GM18868 (cell line): ENCODE measurements around the gene HOXC4.

ENCODE experiments used
- ATAC-seq: cut with Tn5 transposase; IDR thresholded peaks from one replicate; pipeline ENCODE4 v1.9.1; 2021; ENCODE audit warnings: mild to moderate bottlenecking, moderate library complexity; ENCODE audit not compliant: unreplicated experiment

Gene HOXC4

DNA sequence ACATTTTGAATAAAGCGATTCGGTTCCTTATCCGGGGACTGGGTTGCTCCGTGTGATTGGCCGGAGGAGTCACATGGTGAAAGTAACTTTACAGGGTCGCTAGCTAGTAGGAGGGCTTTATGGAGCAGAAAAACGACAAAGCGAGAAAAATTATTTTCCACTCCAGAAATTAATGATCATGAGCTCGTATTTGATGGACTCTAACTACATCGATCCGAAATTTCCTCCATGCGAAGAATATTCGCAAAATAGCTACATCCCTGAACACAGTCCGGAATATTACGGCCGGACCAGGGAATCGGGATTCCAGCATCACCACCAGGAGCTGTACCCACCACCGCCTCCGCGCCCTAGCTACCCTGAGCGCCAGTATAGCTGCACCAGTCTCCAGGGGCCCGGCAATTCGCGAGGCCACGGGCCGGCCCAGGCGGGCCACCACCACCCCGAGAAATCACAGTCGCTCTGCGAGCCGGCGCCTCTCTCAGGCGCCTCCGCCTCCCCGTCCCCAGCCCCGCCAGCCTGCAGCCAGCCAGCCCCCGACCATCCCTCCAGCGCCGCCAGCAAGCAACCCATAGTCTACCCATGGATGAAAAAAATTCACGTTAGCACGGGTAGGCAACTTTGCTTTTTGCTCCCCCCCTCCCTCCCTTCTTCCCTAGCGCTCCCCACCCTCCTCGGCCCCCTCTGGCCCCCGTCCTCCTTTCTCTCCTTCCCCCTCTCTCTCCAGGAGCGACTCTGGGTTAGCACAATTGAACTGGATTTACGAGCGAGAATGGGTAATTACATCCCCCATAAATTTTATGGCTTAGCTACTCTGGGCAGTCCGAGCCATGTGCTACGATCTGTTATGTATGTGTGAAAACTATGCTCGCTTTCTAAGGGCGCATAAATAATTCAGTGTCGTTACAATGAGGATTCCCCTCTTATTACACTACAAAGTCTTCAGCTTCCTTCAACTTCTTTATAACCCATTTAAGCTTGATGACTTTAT, at the start of gene HOXC4:
HOXC4 (plus strand) TSS at position 85 of the 991 bp plus-strand sequence; CDS start at position 173, 88 bp downstream.
- ATAC-seq, result peak; percentile 42

DNA sequence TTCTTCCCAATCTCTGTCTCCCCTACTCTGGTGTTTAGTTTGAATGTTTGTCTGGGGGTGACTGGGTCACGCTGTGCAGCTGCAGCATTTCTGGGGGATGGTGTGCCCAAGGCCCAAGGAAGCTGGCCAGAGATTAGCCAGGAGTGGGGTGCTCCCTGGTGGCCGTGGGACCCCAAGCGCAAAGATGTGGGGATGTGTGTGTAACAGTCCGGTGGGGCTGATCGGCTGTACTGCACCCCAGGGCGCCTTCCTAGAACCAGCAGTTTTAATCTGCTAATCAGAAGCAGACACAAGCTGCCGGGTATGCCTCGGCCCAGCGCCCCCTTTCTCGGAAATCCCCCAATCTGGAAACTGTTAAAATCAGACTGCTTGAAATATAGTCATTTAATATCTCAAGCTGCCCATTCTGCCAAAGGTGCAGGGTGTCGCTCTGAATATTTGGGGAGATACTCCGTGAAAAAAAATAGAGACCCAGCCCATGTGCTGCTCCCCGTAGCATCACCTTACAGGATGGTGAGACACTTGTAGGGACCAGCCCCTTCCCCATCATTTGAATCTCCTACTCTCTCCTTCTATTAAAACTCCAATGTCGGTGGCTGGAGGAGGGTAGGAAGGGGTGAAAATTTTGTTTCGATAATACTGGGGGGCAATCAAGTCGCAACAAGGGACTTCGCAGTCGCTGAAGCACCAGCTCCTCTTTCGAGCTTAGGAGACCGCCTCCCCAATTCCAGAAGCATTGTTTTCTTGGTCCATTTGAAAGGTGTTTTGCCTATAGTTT, 49.4 kb upstream of the HOXC4 start:
- ATAC-seq, result no peak

DNA sequence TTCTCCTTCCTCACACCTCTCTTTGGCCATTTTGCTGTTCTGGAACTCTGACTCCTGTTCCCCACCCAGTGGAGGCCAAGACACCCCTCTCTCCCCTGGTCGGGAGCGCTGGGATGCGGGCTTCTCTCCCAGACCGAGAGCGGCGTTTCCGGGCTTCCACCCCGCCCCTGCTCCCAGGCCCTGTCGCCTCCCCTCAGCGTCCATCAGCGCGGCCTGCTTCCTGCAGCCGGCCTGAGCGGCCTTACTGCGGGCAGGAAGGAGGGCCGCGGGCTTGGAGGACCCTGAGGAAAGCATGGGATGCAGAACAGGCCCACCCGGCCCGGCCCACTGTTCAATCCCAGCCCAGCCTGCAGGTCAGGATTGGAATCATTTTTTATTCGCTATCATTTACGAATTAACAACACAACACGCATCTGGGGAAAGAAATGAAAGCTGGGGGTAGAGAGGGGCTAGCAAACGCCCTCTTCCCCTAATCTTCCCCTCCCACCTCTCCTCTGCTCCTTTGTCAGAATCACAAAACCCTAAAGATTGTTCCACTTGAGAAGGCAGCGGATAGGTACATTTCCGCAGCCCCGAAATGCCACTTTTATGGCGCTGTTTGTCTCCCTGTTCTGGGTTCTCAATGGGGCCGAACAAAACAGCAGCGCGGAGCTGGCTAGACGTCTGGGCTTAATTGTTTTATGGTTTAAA, 48.6 kb upstream of the HOXC4 start:
- ATAC-seq, result no peak

DNA sequence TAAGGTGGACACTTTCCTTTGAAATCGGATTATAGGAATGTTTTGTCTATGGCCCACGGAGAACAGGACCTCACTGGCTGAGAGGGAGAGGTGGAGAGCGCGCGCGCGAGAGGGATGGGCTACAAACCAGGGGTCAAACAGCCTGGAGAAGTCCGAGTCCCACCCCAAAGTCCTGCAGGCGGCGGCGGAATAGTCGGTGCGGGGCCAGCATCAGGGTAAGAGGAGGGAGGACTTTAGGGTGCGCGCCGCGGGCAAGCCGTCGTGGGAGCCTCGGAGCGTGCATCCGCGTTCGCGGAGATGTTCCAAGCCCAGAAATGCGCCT, 48.1 kb upstream of the HOXC4 start:
- ATAC-seq, result no peak

DNA sequence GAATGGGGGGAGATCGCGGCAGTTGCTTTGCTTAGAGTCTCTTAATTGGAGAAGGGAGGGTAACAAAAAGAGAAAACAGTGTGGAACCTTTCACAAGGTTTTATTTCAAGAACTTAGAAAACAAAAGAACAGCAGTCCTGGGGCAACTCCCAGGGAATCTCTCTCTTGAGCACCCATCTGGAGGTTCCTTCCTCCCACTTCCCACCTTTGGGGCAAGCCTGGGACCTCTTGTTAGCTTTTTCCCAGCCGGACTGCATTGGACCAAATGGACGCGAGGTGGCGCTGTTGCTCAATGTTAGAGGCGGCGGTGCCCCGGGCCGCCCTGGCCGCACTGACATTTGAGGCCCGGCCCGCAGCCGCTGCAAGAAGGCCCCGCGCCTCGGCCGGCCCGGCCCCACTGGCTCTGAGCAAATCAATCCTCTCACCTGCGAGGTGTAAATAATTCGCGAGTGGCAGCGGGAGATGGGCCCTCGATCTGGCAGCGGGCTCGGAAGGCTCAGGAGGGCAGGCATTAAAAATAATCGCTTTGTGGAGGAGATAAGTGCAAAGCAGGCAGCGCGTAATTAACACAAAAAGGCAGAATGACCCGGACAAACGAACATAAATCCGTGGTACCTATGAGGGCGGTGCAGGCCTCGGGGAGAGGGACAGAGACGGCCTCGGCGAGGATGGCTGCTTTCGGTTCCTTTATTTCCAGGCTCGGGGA, 47.6 kb upstream of the HOXC4 start:
- ATAC-seq, result peak; percentile 62

DNA sequence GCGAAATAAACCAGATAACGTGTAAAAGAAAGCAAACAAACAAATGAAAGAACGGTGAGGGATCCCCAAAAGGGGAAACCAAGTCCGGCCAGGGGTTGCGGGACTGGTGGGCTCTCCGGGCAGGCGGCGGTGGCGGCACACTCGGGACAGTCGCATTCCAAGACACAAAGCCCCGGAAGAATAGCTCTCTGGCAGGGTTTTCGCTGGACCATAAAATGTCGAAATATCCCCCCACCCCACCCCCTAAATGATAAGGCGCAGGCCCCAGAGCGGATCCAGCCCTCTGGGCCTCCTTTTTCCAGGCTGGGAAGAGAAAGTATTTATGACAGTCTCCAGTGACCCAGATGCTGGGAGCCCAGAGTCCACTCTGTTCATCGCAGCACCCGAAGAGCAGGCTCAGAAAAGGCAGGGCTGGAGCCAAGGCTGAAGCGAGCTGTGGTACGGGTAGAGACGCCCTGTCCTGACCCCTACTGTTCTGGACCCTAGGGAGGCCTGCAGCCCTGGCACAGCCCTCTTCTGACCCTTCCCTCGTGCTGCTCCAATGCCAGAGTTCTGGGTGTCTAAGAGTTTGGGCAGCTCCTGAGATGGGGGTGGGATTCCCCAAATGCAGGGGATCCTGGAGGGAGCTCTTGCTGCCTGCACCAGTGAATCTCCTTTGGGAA, 46.9 kb upstream of the HOXC4 start:
- no peak for ATAC-seq

DNA sequence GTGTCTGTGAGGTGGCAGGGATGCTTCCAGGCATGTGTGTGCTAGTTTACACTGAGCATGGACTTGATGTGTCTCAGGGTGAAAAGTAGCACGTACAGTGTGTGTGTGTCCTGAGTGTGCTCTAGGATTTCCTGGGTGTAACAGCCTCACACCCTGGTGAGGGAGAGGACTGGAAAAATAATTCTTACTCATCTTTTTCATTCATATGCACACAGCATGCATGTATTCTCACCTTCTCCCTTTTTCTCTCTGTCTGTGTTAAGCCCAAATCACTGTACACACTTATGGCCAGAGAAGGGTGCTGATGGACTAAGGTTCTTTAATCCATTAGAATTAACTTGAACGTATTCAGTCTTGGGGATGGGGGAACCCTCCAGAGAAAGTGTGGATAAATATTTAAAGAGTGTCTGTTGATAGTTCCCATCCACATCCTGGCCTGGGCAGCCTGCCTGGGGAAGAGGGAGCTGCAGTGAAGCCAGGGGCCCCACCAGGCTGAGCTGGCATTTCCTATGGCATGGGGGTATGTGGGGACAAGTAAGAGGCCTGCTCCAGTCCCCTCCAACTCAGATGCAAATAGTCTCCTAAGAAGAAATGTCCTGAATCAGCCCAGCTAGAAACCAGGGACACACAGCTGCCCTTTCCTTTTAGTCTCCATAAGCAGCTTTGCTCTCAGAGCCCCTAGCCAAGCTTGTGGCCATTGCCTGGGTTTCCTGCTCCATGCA, 45.9 kb upstream of the HOXC4 start:
- no peak for ATAC-seq

DNA sequence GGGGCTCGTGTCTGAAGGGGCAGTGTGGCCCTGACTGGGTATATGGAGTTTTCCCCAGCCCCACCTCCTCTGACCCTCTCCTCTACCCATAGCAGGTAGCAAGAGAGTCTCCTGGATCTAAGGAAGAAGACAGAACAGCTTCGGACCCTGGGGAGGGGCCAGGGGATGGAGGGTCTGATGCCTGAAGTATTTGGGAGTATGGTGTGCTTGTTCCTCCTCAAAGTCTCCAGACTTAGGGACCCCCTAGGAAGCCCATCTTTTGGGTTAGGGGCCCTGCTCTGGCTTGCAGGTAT, 45.4 kb upstream of the HOXC4 start:
- no peak for ATAC-seq

DNA sequence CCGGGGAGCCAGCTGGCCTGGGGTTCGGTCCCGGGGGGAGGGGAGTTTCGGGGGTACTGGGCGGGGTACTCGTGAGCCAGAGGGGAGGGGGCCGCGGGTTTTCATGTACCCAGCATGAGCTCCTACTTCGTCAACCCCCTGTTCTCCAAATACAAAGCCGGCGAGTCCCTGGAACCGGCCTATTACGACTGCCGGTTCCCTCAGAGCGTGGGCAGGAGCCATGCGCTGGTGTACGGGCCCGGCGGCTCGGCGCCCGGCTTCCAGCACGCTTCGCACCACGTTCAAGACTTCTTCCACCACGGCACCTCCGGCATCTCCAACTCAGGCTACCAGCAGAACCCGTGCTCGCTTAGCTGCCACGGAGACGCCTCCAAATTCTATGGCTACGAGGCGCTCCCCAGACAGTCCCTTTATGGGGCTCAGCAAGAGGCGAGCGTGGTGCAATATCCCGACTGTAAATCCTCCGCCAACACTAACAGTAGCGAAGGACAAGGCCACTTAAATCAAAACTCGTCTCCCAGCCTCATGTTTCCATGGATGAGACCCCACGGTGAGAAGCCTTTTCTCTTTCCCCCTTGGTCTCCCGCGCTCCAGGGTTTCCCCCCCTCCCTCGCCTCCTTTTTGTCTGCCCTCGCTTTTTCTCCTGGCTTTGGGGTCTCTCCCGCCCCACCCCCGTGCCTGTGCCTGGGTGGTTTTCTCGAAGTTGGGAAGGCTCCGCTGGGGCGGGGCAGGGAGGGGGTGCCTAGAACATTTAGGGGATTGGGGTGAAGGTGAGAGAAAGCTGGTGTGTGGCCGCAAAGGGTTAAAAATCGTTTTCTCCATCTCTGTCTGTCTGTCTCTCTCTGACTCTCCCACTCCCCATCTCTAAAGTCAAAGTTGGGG, 44.2 kb upstream of the HOXC4 start:
- no peak for ATAC-seq

DNA sequence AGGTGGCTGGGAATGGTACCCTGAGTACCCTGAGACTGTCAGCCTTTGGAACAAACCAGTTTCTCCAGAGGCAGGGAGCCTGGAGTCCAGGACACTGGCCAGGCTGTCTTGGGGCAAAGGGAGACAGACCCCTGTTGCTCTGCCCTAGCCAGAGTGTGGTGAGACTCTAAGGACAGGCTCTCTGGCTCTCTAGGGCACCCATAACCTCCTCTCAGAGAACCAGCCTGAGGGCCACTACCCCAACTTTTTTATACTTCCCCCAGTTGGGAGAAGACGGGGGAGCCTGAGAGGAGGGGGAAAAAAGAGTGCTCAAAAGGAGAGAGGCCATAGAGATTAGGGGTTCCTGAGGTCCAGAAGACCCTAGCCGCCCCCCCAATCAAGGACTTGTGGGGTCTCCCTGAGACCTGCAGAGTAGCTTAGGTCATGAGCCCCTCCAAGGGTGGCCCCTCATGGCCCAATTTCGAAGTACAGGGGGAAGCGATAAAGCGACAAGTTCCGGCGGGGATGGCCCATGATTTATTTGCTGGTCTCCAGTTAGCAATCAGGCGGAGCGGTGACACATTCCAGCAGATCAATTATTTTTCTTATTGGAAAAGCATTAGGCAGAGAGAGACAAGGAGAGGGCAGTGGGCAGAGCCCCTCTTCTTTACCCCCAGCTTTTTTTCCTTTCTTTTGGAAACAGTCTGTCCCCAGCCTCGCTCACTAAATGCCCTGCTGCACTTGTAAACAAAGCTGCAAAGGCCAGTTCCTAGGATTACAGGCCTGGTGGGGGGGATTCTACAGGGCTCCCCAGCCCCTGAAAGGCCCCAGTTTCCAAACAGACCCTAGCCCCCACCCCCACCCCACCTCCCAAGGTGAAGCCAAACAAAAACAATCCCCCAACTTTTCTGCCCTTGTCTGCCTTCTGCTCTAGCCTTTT, 43.3 kb upstream of the HOXC4 start:
- no peak for ATAC-seq

DNA sequence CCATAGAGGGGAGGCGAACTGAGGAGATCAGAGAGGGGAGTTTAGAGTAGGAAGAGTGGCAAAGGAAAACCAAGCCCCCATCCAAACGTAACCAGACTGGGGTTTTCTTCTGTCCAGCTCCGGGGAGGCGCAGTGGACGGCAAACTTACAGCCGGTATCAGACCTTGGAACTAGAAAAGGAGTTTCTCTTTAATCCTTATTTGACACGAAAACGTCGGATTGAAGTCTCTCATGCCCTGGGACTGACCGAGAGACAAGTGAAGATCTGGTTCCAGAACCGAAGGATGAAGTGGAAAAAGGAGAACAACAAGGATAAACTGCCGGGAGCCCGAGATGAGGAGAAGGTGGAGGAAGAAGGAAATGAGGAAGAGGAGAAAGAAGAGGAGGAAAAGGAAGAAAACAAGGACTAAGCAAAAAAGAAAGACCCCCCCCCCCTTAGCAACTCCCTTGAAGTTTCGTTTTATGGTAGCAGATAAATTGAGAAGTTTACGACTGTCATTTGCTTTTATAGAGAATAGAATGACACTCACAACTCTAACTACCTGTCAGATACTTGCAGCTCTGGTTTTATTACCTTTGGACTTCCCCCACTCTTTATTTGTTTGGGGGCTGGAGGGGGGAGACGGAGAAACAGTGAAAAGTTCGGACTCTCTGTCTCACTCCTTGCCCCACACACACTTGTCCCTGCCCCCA, 42.5 kb upstream of the HOXC4 start:
- no peak for ATAC-seq

DNA sequence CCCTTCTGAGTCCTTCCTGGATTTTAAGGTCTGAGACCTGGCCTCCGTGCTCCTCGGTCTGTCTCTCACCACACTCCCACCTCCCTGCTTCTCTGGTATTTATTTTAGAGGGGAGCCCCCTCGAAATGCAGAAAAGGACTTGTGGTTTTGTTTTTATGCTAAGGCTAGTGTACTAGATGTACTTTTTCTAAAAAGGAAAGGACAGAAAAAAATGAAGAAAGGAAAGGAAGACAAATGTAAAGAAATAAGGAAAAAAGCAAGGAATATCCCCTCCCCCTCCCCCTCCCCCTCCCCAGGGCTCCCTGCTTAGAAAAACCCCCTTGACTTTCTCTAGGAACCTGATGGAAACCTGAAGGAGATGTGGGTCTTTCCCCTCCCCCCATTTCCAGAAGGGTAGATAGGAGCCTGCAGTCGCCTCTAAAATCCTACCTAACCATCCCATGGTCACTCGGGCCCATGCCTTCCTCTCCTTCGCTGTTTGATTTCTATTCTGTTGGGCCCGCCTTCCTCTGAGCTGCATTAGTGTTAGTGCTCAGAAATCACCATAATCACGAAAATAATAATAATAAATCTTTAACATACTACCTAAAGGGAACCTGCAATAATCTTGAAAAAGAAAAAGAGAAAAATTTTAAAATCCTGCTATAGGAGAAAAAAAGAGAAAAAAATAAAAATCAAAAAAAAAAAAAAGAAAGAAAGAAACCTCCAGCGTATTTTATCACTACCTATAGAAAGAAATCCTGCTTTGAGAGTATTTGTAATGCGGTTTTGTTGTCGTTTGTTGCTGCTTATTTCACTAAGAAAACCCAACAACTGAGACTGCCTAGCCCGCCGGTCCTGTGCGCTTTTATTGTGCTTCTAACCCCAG, 41.7 kb upstream of the HOXC4 start:
- ATAC-seq, result no peak

DNA sequence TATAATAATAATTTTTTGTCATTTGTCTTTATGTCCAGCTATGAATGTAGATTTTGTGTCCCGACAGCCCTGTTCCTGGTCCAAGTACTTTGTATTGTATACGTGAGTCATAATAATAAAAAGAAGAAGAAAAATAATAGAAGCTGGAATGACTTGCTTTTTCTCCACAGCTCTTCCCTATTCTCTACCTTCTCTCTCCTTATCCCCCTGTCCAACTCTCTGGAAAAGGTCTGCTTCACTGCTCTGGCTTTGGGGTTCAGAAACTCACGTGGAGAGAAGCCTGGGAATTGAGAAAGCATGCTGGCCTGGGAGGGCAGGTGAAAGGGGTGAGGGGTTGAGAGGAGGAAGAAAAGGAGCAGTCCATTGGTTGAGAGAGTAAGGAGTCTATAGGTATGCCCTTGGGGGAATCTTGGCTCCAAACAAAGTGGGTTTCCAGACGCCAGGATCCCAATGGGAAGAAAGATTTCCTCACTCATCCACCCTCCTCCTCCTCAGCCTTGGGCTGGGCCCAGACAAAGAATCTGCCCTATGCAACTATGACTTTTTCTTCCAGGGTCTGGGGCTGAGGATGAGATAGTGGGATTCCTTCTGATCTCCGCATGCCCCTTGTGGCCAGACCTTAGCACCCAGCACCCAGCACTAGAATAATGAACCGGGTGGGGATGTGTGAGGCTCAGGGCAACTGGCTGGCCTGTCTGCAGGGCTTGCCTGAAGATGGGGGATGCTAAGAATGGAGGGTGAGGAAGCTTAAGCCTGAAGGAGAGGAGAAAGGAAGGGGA, 40.8 kb upstream of the HOXC4 start:
- ATAC-seq, result no peak

DNA sequence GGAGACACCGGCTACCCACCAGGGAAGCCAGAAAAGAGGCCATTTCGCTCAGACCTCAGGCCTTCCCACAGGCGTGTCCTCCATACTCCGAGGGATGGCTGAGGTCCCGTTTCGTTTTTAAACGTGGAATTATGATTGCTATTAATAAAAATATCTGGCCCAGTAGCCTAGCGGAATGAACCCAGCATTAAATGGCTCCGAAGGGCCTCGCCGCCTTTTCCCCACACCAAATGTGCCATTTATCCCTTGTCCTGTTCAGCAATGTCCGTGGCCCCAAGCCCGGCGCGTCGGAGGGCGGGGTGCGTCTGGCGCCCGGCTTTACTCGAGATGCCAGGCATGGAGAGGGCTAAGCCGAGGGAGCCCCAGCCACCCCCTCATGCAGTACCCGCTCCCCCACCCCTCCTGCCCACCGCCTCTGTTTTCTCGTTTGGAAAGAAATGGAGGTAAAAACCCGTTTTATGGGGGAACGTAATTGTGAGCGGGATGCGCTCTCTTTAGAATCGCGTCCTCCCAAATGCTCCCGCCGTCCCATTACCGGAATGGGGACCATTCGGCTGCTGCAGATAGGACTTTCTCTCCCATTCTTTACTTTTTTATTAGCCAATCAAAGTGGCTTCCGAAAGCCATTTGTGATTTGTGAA, 39.1 kb upstream of the HOXC4 start:
- ATAC-seq, result no peak
